A549 (cell line): ENCODE results near the gene CLEC2B. TPM values are rescaled to one million over a fixed set of nuclear protein-coding genes. Genes with fewer than 3 reads are reported as not detected.

Experiments
- ATAC-seq, 2 experiments: fragments of 200-7000 bp in 1 of 2; fragments of >200 bp in 1 of 2; cut with Nextera tagmentation in 1 of 2; cut with Tn5 transposase in 1 of 2; 3 replicates each; pipeline versions ENCODE4 v1.8.0 to v1.9.1; 2018 to 2020; ENCODE audit warnings: mild to moderate bottlenecking in 1 of 2, moderate library complexity in 1 of 2
- CTCF ChIA-PET: fragments of 300-600 bp; sonication (Branson Sonifier 250); formaldehyde crosslinking; extraction: SDS; loops from one replicate; lab custom pipeline; 2021; ENCODE audit warnings: antibody characterized with exemption, inconsistent platforms; lab: Yijun Ruan, JAX
- POLR2A ChIA-PET: fragments of 350-600 bp; formaldehyde crosslinking; extraction: SDS; loops from one replicate; lab custom pipeline; 2021; ENCODE audit warnings: antibody characterized with exemption, inconsistent platforms; lab: Yijun Ruan, JAX
- DNase-seq, 2 experiments: peaks; one replicate each; pipeline versions ENCODE4 v3.0.0 to v3.0.0-alpha.2; 2011 to 2016; ENCODE audit warnings: low read depth in 1 of 2, low spot score in 1 of 2
- FAIRE-seq: peaks from 2 replicates; lab custom pipeline; 2011; peaks lifted over from hg19 to GRCh38; lab: Jason Lieb, UNC
- H3K27ac ChIP-seq, 2 experiments: fragments of >200 bp; sonication (Bioruptor Twin); formaldehyde crosslinking; 3 replicates each; pipeline ENCODE4 v1.5.1; 2016 to 2017
- H3K4me1 ChIP-seq: fragments of >200 bp; sonication (Bioruptor Twin); formaldehyde crosslinking; 3 replicates; pipeline ENCODE4 v1.6.1; 2016
- H3K4me2 ChIP-seq: fragments of >200 bp; sonication (Bioruptor Twin); formaldehyde crosslinking; 3 replicates; pipeline ENCODE4 v1.6.1; 2016
- H3K4me3 ChIP-seq: fragments of >200 bp; sonication (Bioruptor Twin); formaldehyde crosslinking; 3 replicates; pipeline ENCODE4 v1.5.1; 2016
- H3K9me3 ChIP-seq: fragments of >200 bp; sonication (Bioruptor Twin); formaldehyde crosslinking; 3 replicates; pipeline ENCODE4 v1.6.1; 2016
- BCL3 ChIP-seq: fragments of >200 bp; sonication (Bioruptor Twin); formaldehyde crosslinking; IDR thresholded peaks from 3 replicates; pipeline ENCODE4 v1.6.1; 2016
- BHLHE40 ChIP-seq: IDR thresholded peaks from 2 replicates; pipeline ENCODE4 v1.6.1; 2012; ENCODE audit warnings: low read depth, low read length, inconsistent platforms
- CBX2 ChIP-seq: fragments of 200-600 bp; sonication (generic); IDR thresholded peaks from 2 replicates; pipeline ENCODE4 v1.6.1; 2016; ENCODE audit warnings: low read depth, mild to moderate bottlenecking, borderline replicate concordance
- CBX8 ChIP-seq: fragments of 200-600 bp; sonication (generic); IDR thresholded peaks from 2 replicates; pipeline ENCODE4 v1.6.1; 2016
- CHD4 ChIP-seq: fragments of 200-600 bp; sonication (generic); IDR thresholded peaks from 2 replicates; pipeline ENCODE4 v1.6.1; 2016; ENCODE audit warnings: antibody characterized with exemption, mild to moderate bottlenecking, borderline replicate concordance
- EHF ChIP-seq: fragments of 250-450 bp; sonication (Bioruptor Pico); IDR thresholded peaks from 2 replicates; pipeline ENCODE4 v1.5.0; 2020; ENCODE audit warnings: mild to moderate bottlenecking
- ESRRA ChIP-seq: fragments of 150-350 bp; IDR thresholded peaks from 2 replicates; pipeline ENCODE4 v1.6.1; 2014; ENCODE audit warnings: mild to moderate bottlenecking, low read length, borderline replicate concordance
- FOXS1 ChIP-seq: fragments of 250-450 bp; sonication (Bioruptor Pico); IDR thresholded peaks from 2 replicates; pipeline ENCODE4 v1.5.0; 2020; ENCODE audit warnings: mild to moderate bottlenecking, moderate library complexity
- HDAC2 ChIP-seq: fragments of 200-600 bp; sonication (generic); IDR thresholded peaks from 2 replicates; pipeline ENCODE4 v1.6.1; 2016
- JUNB ChIP-seq: fragments of >200 bp; sonication (Bioruptor Twin); formaldehyde crosslinking; IDR thresholded peaks from 2 replicates; pipeline ENCODE4 v1.6.1; 2016
- KDM5A ChIP-seq: fragments of 200-600 bp; sonication (generic); IDR thresholded peaks from 2 replicates; pipeline ENCODE4 v1.6.1; 2016; ENCODE audit warnings: antibody characterized with exemption, mild to moderate bottlenecking
- MAZ ChIP-seq: fragments of 150-350 bp; IDR thresholded peaks from 2 replicates; pipeline ENCODE4 v1.6.1; 2014; ENCODE audit warnings: antibody characterized with exemption, low read depth, low read length, borderline replicate concordance
- MYC ChIP-seq: IDR thresholded peaks from 2 replicates; pipeline ENCODE4 v1.6.1; 2012; ENCODE audit warnings: mild to moderate bottlenecking, inconsistent platforms, low read length, improper control_type of control experiment, borderline replicate concordance
- PBX3 ChIP-seq: IDR thresholded peaks from 2 replicates; pipeline ENCODE4 v1.6.1; 2012
- POLR2A ChIP-seq: IDR thresholded peaks from 2 replicates; pipeline ENCODE4 v1.6.1; 2012; ENCODE audit warnings: mild to moderate bottlenecking, low read length
- RAD21 ChIP-seq, 2 experiments: fragments of >200 bp in 1 of 2; sonication (Bioruptor Twin) in 1 of 2; formaldehyde crosslinking in 1 of 2; IDR thresholded peaks in 1 of 2; conservative IDR thresholded peaks in 1 of 2; 2 replicates in 1 of 2; 3 replicates in 1 of 2; pipeline ENCODE4 v1.6.1; 2012 to 2018; ENCODE audit warnings: inconsistent platforms in 1 of 2
- SREBF2 ChIP-seq: fragments of 450-650 bp; IDR thresholded peaks from 2 replicates; pipeline ENCODE4 v1.6.1; 2014; ENCODE audit warnings: mild to moderate bottlenecking, moderate library complexity
- ZFP36 ChIP-seq: fragments of 450-650 bp; IDR thresholded peaks from 2 replicates; pipeline ENCODE4 v1.6.1; 2014; ENCODE audit warnings: borderline replicate concordance; ENCODE audit not compliant: partially characterized antibody
- ZSCAN20 ChIP-seq: fragments of 250-450 bp; sonication (Bioruptor Pico); IDR thresholded peaks from 2 replicates; pipeline ENCODE4 v1.8.0; 2022; ENCODE audit warnings: mild to moderate bottlenecking, moderate library complexity
- WGBS: methylation state at CpG from one replicate; pipeline ENCODE4 v1.1.6; 2017; ENCODE audit errors: missing lambda C conversion rate; 5-methylcytosine and 5-hydroxymethylcytosine counted together
- polyA plus RNA-seq, 4 experiments: library from polyadenylated mRNA; depleted of rRNA in 3 of 4; stranded (reverse); fragments of >200 nt; fragmentation: RNase III in 1 of 4; extraction: RNeasy Plus Mini Kit Qiagen cat#74134 plus additional on column Dnase treatment in 1 of 4; gene quantifications; 2 replicates in 3 of 4; 3 replicates in 1 of 4; pipeline ENCODE4 v1.2.3, GENCODE V29; 2011 to 2017
- TF ChIP-seq, protein P1 (sequence below): fragments of 250-450 bp; sonication (Bioruptor Pico); IDR thresholded peaks from 2 replicates; pipeline ENCODE4 v1.5.0; 2021; ENCODE audit warnings: mild to moderate bottlenecking, moderate library complexity, borderline replicate concordance
- TF ChIP-seq, protein P2 (sequence below): fragments of 450-650 bp; IDR thresholded peaks from 2 replicates; pipeline ENCODE4 v1.6.1; 2014; ENCODE audit warnings: antibody characterized with exemption
- TF ChIP-seq, protein P3 (sequence below): IDR thresholded peaks from 2 replicates; pipeline ENCODE4 v1.6.1; 2012
- TF ChIP-seq, protein P4 (sequence below): fragments of >200 bp; sonication (Bioruptor Twin); formaldehyde crosslinking; IDR thresholded peaks from 2 replicates; pipeline ENCODE4 v1.6.1; 2016
- TF ChIP-seq, protein P5 (sequence below): fragments of >200 bp; sonication (Bioruptor Twin); formaldehyde crosslinking; IDR thresholded peaks from 3 replicates; pipeline ENCODE4 v1.5.1; 2016

The CLEC2B gene
- polyA plus RNA-seq, 2 of the 4 experiments (the other 2 are of a cell fraction) = 0.30 to 2.1 TPM

- POLR2A ChIA-PET = no interaction called here
- no peaks in the 10 kb centered on the region for H3K9me3 ChIP-seq
- peak overlapping the region; percentile 39; the same call in 2 of the 3 replicates for H3K4me3 ChIP-seq
- no peak for FAIRE-seq
- CTCF ChIA-PET = interaction anchor here (0.6 kb wide), 1 partner anchor 25 kb away, joined by 5 read pairs; no protein-coding TSS in a partner anchor
- TF ChIP-seq, protein P1, sequence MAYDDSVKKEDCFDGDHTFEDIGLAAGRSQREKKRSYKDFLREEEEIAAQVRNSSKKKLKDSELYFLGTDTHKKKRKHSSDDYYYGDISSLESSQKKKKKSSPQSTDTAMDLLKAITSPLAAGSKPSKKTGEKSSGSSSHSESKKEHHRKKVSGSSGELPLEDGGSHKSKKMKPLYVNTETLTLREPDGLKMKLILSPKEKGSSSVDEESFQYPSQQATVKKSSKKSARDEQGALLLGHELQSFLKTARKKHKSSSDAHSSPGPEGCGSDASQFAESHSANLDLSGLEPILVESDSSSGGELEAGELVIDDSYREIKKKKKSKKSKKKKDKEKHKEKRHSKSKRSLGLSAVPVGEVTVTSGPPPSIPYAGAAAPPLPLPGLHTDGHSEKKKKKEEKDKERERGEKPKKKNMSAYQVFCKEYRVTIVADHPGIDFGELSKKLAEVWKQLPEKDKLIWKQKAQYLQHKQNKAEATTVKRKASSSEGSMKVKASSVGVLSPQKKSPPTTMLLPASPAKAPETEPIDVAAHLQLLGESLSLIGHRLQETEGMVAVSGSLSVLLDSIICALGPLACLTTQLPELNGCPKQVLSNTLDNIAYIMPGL = no peak
- TF ChIP-seq CBX8 (no peak), HDAC2 (no peak), JUNB (no peak), CBX2 (no peak), ZFP36 (no peak), SREBF2 (no peak)
- TF ChIP-seq, protein P2, sequence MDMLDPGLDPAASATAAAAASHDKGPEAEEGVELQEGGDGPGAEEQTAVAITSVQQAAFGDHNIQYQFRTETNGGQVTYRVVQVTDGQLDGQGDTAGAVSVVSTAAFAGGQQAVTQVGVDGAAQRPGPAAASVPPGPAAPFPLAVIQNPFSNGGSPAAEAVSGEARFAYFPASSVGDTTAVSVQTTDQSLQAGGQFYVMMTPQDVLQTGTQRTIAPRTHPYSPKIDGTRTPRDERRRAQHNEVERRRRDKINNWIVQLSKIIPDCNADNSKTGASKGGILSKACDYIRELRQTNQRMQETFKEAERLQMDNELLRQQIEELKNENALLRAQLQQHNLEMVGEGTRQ = no peak
- TF ChIP-seq, protein P3, sequence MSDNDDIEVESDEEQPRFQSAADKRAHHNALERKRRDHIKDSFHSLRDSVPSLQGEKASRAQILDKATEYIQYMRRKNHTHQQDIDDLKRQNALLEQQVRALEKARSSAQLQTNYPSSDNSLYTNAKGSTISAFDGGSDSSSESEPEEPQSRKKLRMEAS = no peak
- TF ChIP-seq, protein P4, sequence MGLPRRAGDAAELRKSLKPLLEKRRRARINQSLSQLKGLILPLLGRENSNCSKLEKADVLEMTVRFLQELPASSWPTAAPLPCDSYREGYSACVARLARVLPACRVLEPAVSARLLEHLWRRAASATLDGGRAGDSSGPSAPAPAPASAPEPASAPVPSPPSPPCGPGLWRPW = no peak
- TF ChIP-seq, all 56 proteins: peak for 0
- ATAC-seq (no peak), DNase-seq (no peak)
- Histone ChIP-seq H3K4me1 (no peaks in the 10 kb centered on the region), H3K4me2 (peak overlapping the region; percentile 76), H3K27ac (peak overlapping the region in 1 of 2 experiments; percentile 15; a peak in 1 of 6 replicates)
- 69% methylated on average over 11 of the region's 11 CpGs for WGBS
Observed at GRCh38 chr12:9868311-9868801, 798 bp downstream of the CLEC2B start.

GRCh38 chr12:9867531-9867930, 1.6 kb downstream of the CLEC2B start:
- TF ChIP-seq, protein P2 = no peak
- TF ChIP-seq MYC (no peak), PBX3 (no peak), ZFP36 (no peak), BCL3 (no peak), MAZ (no peak), KDM5A (no peak), HDAC2 (no peak), ZSCAN20 (CRISPR knock-in tag) (no peak), CHD4 (no peak), EHF (no peak), BHLHE40 (no peak), POLR2A (no peak), ESRRA (no peak), FOXS1 (CRISPR knock-in tag) (no peak), RAD21 (conservative IDR thresholded peaks at IDR 0.05 in 1 of 2, IDR thresholded peaks at IDR 0.05 in 1 of 2) (no peak)
- TF ChIP-seq, protein P1 = no peak
- TF ChIP-seq, protein P5, sequence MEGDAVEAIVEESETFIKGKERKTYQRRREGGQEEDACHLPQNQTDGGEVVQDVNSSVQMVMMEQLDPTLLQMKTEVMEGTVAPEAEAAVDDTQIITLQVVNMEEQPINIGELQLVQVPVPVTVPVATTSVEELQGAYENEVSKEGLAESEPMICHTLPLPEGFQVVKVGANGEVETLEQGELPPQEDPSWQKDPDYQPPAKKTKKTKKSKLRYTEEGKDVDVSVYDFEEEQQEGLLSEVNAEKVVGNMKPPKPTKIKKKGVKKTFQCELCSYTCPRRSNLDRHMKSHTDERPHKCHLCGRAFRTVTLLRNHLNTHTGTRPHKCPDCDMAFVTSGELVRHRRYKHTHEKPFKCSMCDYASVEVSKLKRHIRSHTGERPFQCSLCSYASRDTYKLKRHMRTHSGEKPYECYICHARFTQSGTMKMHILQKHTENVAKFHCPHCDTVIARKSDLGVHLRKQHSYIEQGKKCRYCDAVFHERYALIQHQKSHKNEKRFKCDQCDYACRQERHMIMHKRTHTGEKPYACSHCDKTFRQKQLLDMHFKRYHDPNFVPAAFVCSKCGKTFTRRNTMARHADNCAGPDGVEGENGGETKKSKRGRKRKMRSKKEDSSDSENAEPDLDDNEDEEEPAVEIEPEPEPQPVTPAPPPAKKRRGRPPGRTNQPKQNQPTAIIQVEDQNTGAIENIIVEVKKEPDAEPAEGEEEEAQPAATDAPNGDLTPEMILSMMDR = no peak
- no peak for DNase-seq
- no peak overlapping the region for H3K4me3 ChIP-seq
- no peaks in the 10 kb centered on the region for H3K4me1 ChIP-seq
- H3K4me2 ChIP-seq = peak overlapping the region; percentile 76
- ATAC-seq = no peak
- POLR2A ChIA-PET = no interaction called here
- no peak overlapping the region for H3K27ac ChIP-seq
- H3K9me3 ChIP-seq = no peaks in the 10 kb centered on the region
- CTCF ChIA-PET = interaction anchor here (0.9 kb wide), 1 partner anchor 56 kb away, joined by 3 read pairs; no protein-coding TSS in a partner anchor
- no peak for FAIRE-seq
- WGBS = 49% methylated on average over 4 of the region's 4 CpGs
